K562 (cell line): ENCODE results near the gene LMBR1. TPM values are rescaled to one million over a fixed set of nuclear protein-coding genes. Genes with fewer than 3 reads are reported as not detected.

Experiments used
- ATAC-seq: fragments of 200-7000 bp; cut with Tn5 transposase; 3 replicates; pipeline ENCODE4 v1.9.1; 2020; ENCODE audit warnings: moderate library complexity
- BruUV-seq: library from RNA; stranded (reverse); fragments of 400-500 nt; replicated peaks from 2 replicates; lab custom pipeline; 2021; lab: Mats Ljungman, UMichigan
- CTCF ChIA-PET: fragments of 300-600 bp; formaldehyde crosslinking; extraction: SDS; loops from one replicate; lab custom pipeline; 2021; ENCODE audit warnings: low intra/inter-chr PET ratio; lab: Yijun Ruan, JAX
- POLR2A ChIA-PET: fragments of 300-600, 350-650 bp; sonication (Branson Sonifier 250); formaldehyde crosslinking; extraction: SDS; loops from one replicate; lab custom pipeline; 2021; ENCODE audit warnings: antibody characterized with exemption, inconsistent platforms; lab: Yijun Ruan, JAX
- DNase-seq, 4 experiments: peaks; one replicate each; pipeline versions ENCODE4 v3.0.0 to v3.0.0-alpha.2; 2011 to 2018; ENCODE audit warnings: low spot score in 3 of 4, mixed read lengths in 3 of 4; ENCODE audit errors: extremely low read depth in 1 of 4
- FAIRE-seq: peaks from 2 replicates; lab custom pipeline; 2011; peaks lifted over from hg19 to GRCh38; lab: Jason Lieb, UNC
- H2AFZ ChIP-seq: 2 replicates; pipeline ENCODE4 v1.6.0; 2011; ENCODE audit warnings: low read depth, low read length, control low read depth, inconsistent platforms
- H3K27ac ChIP-seq: fragments of 200-600 bp; 3 replicates; pipeline ENCODE4 v1.8.0; 2011; ENCODE audit warnings: low read depth, mild to moderate bottlenecking, control low read depth, inconsistent platforms, low read length, moderate library complexity, mixed read lengths; ENCODE audit errors: extremely low read depth
- H3K27me3 ChIP-seq, 2 experiments: fragments of 300-600 bp in 1 of 2; 2 replicates in 1 of 2; 3 replicates in 1 of 2; pipeline versions ENCODE4 v1.6.0 to v1.8.0; 2011; ENCODE audit warnings: inconsistent platforms in 2 of 2, low read length in 2 of 2, mild to moderate bottlenecking in 1 of 2, mixed read lengths in 1 of 2, moderate library complexity in 1 of 2; ENCODE audit not compliant: control insufficient read depth in 2 of 2, insufficient read depth in 2 of 2
- H3K36me3 ChIP-seq: fragments of 300-600 bp; 3 replicates; pipeline ENCODE4 v1.8.0; 2011; ENCODE audit warnings: mild to moderate bottlenecking, low read length, inconsistent platforms; ENCODE audit not compliant: control insufficient read depth, insufficient read depth
- H3K4me1 ChIP-seq, 2 experiments: fragments of 200-600 bp in 1 of 2; replicated peaks in 1 of 2; 2 replicates in 1 of 2; 3 replicates in 1 of 2; pipeline versions ENCODE4 v1.5.1 to v1.8.0; 2011; ENCODE audit warnings: inconsistent platforms in 2 of 2, low read length in 2 of 2, mild to moderate bottlenecking in 1 of 2, mixed read lengths in 1 of 2, moderate library complexity in 1 of 2; ENCODE audit not compliant: control insufficient read depth in 2 of 2, insufficient read depth in 2 of 2
- H3K4me2 ChIP-seq: 2 replicates; pipeline ENCODE4 v1.6.1; 2011; ENCODE audit warnings: low read length, control low read depth, inconsistent platforms, mixed read lengths; ENCODE audit not compliant: insufficient read depth
- H3K4me3 ChIP-seq: fragments of 200-600 bp; sonication (generic), shearing (Covaris generic); 2 replicates; pipeline ENCODE4 v1.5.1; 2016; ENCODE audit warnings: control low read depth, inconsistent platforms
- H3K79me2 ChIP-seq: fragments of 200-600 bp; 3 replicates; pipeline ENCODE4 v1.8.0; 2011; ENCODE audit warnings: low read length, inconsistent platforms; ENCODE audit not compliant: control insufficient read depth, insufficient read depth
- H3K9ac ChIP-seq, 2 experiments: 2 replicates each; pipeline versions ENCODE4 v1.6.0 to v1.6.1; 2011; ENCODE audit warnings: low read depth in 2 of 2, low read length in 2 of 2, control low read depth in 1 of 2, inconsistent platforms in 1 of 2, mild to moderate bottlenecking in 1 of 2, mixed read lengths in 1 of 2; ENCODE audit not compliant: insufficient read depth in 1 of 2
- H3K9me1 ChIP-seq: one replicate; pipeline ENCODE4 v1.6.0; 2011; ENCODE audit warnings: inconsistent platforms, mild to moderate bottlenecking, low read length, moderate library complexity; ENCODE audit not compliant: control insufficient read depth, insufficient read depth
- H3K9me3 ChIP-seq: replicated peaks from 2 replicates; pipeline ENCODE4 v1.5.1; 2011; ENCODE audit warnings: low read depth, low read length, inconsistent platforms; ENCODE audit not compliant: control insufficient read depth, insufficient read depth
- H4K20me1 ChIP-seq: replicated peaks from 2 replicates; pipeline ENCODE4 v1.6.1; 2011; ENCODE audit warnings: low read length, inconsistent platforms, mixed read lengths; ENCODE audit not compliant: control insufficient read depth, insufficient read depth
- ESRRA ChIP-seq: fragments of 450-650 bp; IDR thresholded peaks from 2 replicates; pipeline ENCODE4 v1.6.1; 2014; ENCODE audit warnings: low read depth, mild to moderate bottlenecking, moderate library complexity, borderline replicate concordance
- NEUROD1 ChIP-seq: fragments of 150-350 bp; IDR thresholded peaks from 2 replicates; pipeline ENCODE4 v1.6.1; 2014; ENCODE audit warnings: borderline replicate concordance, low read length, low read depth; ENCODE audit not compliant: partially characterized antibody
- PRMT5 ChIP-seq: sonication (generic); formaldehyde crosslinking; IDR thresholded peaks from 2 replicates; pipeline ENCODE4 v1.5.0; 2020; ENCODE audit warnings: missing genetic modification reagents
- RBM25 ChIP-seq: fragments of 200-400 bp; formaldehyde crosslinking; IDR thresholded peaks from 2 replicates; pipeline ENCODE4 v1.6.1; 2018; ENCODE audit warnings: low read length, low read depth, moderate library complexity; ENCODE audit not compliant: severe bottlenecking
- SREBF2 ChIP-seq: sonication (generic); formaldehyde crosslinking; IDR thresholded peaks from 2 replicates; pipeline ENCODE4 v1.4.0; 2020; ENCODE audit warnings: mild to moderate bottlenecking, missing genetic modification reagents
- ZC3H8 ChIP-seq: fragments of 450-650 bp; IDR thresholded peaks from 2 replicates; pipeline ENCODE4 v1.6.1; 2017
- ZNF316 ChIP-seq: fragments of 450-650 bp; IDR thresholded peaks from 2 replicates; pipeline ENCODE4 v1.6.1; 2016
- WGBS: fragments of 100-300 bp; shearing (Covaris generic); methylation state at CpG from one replicate; pipeline ENCODE4 v1.1.6; 2016; ENCODE audit warnings: low coverage, mixed read lengths; ENCODE audit not compliant: insufficient coverage; ENCODE audit errors: missing lambda C conversion rate; 5-methylcytosine and 5-hydroxymethylcytosine counted together
- in situ Hi-C: fragments of 300-500 bp; cut with MboI; formaldehyde crosslinking; loops from 4 replicates; pipeline ENCODE4 v1.15.0; 2018; ENCODE audit warnings: inconsistent platforms, mixed read lengths
- intact Hi-C: fragments of 100-400 bp; cut with micrococcal nuclease; formaldehyde crosslinking; loops from 2 replicates; pipeline ENCODE4 v1.14.2; 2022
- polyA plus RNA-seq, 8 experiments: library from polyadenylated mRNA; depleted of rRNA in 4 of 8; stranded (reverse) in 5 of 8; unstranded in 3 of 8; fragments of >200 nt; fragmentation: Nextera tagmentation in 2 of 8; fragmentation: Illumina TruSeq in 1 of 8; extraction: Ambion mirVana in 2 of 8; extraction: Trizol in 1 of 8; gene quantifications; 2 replicates each; pipeline versions ENCODE4 v1.2.1 to v1.2.3, GENCODE V29; 2011 to 2014; ENCODE audit warnings: inconsistent platforms in 1 of 8, missing spikeins in 1 of 8
- total RNA-seq, 7 experiments: library from RNA; depleted of rRNA in 6 of 7; stranded (reverse); fragments of >200 nt in 6 of 7; fragmentation: Illumina TruSeq in 2 of 7; extraction: Trizol in 2 of 7; gene quantifications; 2 replicates each; pipeline versions ENCODE4 v1.2.1 to v1.2.3, GENCODE V29; 2011 to 2021; ENCODE audit warnings: low replicate concordance in 1 of 7

Gene LMBR1
- total and polyA plus RNA-seq, 9 of the 15 experiments (the other 6 are each of a cell fraction or from before 2014, with no cell fraction given), result 7.7 to 90.0 (median 59.9) TPM

GRCh38 chr7:156857757-156858156 is 35.2 kb downstream of the LMBR1 start:
- no TSS peak for BruUV-seq
- H3K27ac ChIP-seq, result no peak overlapping the region
- no peaks in the 10 kb centered on the region for H3K27me3 ChIP-seq
- H3K9me3 ChIP-seq, result peaks cover 9% of the 10 kb centered on the region
- peaks cover 68% of the 10 kb centered on the region for H3K79me2 ChIP-seq
- CTCF ChIA-PET, result interaction anchor here (0.6 kb wide), 1 partner anchor 41 kb away, joined by 4 read pairs; no protein-coding TSS in a partner anchor
- H3K9me1 ChIP-seq, result no peaks in the 10 kb centered on the region
- DNase-seq (no peak), ATAC-seq (no peak), FAIRE-seq (no peak)
- H3K36me3 ChIP-seq, result peaks cover 24% of the 10 kb centered on the region
- 95% methylated on average over 1 of the region's 1 CpG for WGBS
- in situ Hi-C loops, result no loop called here
- H4K20me1 ChIP-seq, result no peaks in the 10 kb centered on the region
- no peak overlapping the region for H2AFZ ChIP-seq
- no peak overlapping the region for H3K4me2 ChIP-seq
- no peak overlapping the region for H3K4me3 ChIP-seq
- no peak overlapping the region for H3K9ac ChIP-seq
- H3K4me1 ChIP-seq, result peaks cover 4 to 6% of the 10 kb centered on the region in 2 experiments; a peak in 2 of 5 replicates
- intact Hi-C loops, result no loop called here
- TF ChIP-seq ESRRA (no peak), SREBF2 (CRISPR knock-in tag) (no peak), NEUROD1 (no peak), ZNF316 (peak; percentile 47), ZC3H8 (no peak), PRMT5 (CRISPR knock-in tag) (no peak), RBM25 (peak; percentile 54)
- POLR2A ChIA-PET, result interaction anchor here (0.7 kb wide), 1 partner anchor 27 kb away, joined by 3 read pairs; no protein-coding TSS in a partner anchor
